ENCODE measurements around the gene ZNF121.

Gene ZNF121

DNA sequence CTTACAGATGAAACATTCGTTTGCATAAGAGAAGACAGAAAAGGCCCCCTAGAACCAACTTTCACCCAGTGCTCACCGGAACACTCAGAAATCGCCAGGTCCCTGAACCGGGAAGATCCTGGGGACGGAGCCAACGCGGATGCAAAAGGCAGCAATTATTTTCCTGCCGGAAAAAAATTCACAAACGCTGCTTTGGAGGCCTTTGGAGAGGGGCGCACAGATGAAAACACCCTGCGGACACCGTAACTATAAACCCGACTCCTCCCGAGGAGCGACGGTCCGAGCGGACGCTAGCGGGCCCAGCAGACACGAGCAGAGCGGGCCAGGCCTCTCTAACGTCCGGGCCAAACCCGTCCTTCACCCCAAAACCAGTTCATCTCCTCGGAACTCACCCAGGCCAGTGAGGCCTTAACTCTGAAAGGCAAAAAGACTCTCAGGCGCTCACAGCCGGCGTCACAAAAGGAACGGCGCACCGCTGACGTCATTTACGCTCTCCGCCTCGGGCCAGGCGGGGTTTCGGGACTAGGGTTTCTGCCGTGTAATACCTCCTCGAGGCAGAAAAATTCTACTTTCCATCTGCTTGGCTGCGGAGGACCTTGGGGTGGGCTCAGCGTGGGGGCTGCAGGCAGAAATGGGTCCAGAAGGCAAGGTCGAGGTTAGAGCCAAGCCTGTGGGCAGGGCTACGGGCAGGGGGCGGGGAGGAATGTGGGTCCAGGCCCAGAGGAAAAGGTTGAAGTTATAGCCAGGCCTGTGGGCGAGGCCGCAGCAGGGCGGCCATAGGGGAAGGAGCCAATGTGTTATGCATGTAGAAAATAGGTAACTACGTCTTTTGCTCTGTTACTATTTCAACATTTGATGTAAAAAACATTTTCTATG lies 45.9 kb downstream of the ZNF121 start, which contains the start of gene ZNF426:
ZNF426 (minus strand) TSS at position 463 of the 876 bp plus-strand sequence. CDS start 2,413 bp downstream, outside the sequence.
- no peak for TF ChIP-seq CTCF (IDR thresholded peaks at IDR 0.05; ENCODE audit: low read depth, low read length)
- in situ Hi-C loops (cut with HindIII; ENCODE audit: low sequenced_read_pairs) = no loop called here
- peak within 1 kb of the TSS; percentile 75 for H3K4me3 ChIP-seq (ENCODE audit: low read depth, low read length)
- peak; percentile 93 for DNase-seq (ENCODE audit: low read depth, low spot score)

- in situ Hi-C loops (cut with HindIII; ENCODE audit: low sequenced_read_pairs) = no loop called here
- no peak overlapping the region for H3K4me3 ChIP-seq (ENCODE audit: low read depth, low read length)
- no peak for DNase-seq (ENCODE audit: low read depth, low spot score)
- TF ChIP-seq CTCF (IDR thresholded peaks at IDR 0.05; ENCODE audit: low read depth, low read length) = no peak
These were observed 48.4 kb downstream of the ZNF121 start for GRCh38 chr19:9535934-9536333.

GRCh38 chr19:9531933-9532332 lies 52.4 kb downstream of the ZNF121 start:
- DNase-seq (ENCODE audit: low read depth, low spot score) = no peak
- no peak for TF ChIP-seq CTCF (IDR thresholded peaks at IDR 0.05; ENCODE audit: low read depth, low read length)
- in situ Hi-C loops (cut with HindIII; ENCODE audit: low sequenced_read_pairs) = no loop called here
- H3K4me3 ChIP-seq (ENCODE audit: low read depth, low read length) = no peak overlapping the region

- no peak overlapping the region for H3K4me3 ChIP-seq (ENCODE audit: low read depth, low read length)
- in situ Hi-C loops (cut with HindIII; ENCODE audit: low sequenced_read_pairs) = no loop called here
- no peak for TF ChIP-seq CTCF (IDR thresholded peaks at IDR 0.05; ENCODE audit: low read depth, low read length)
- peak; percentile 19 for DNase-seq (ENCODE audit: low read depth, low spot score)
These were observed 55.5 kb downstream of the ZNF121 start for GRCh38 chr19:9528757-9529336.

DNA sequence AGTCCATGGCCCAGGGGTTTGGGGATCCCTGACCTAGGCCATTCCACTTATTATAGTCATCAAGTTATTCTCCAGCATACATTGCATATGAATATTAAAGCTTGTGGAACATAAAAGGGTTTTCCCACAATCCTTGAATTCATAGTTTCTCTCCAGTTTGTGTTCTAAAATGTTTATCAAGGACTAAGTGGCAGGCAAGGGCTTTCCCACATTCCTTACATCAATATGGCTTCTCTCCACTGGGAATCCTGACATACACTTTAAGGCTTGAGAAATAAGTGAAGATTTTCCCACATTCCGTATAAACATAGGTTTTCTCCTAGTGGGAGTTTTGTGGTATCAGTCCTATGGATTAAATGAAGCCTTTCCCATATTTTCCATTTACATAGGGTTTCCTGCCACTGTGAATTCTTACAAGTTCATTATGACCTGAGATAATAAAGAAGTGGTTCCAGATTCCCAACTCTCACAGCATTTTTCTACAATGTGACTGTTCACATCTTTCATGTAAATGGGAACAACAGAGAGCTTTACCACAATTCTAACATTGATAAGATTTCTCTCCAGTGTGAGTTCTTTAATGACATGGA lies 60.3 kb downstream of the ZNF121 start:
- in situ Hi-C loops (cut with HindIII; ENCODE audit: low sequenced_read_pairs) = no loop called here
- no peak overlapping the region for H3K4me3 ChIP-seq (ENCODE audit: low read depth, low read length)

More for the DNA sequence above, 60.3 kb downstream of the ZNF121 start:
- TF ChIP-seq CTCF (IDR thresholded peaks at IDR 0.05; ENCODE audit: low read depth, low read length) = no peak
- DNase-seq (ENCODE audit: low read depth, low spot score) = peak; percentile 15
